Tongue (tissue), 3 donors: ENCODE measurements around the gene SAV1. TPM values are rescaled to one million over a fixed set of nuclear protein-coding genes. Genes with fewer than 3 reads are reported as not detected.

Source experiments
- DNase-seq: peaks from one replicate; pipeline ENCODE4 v3.0.0-alpha.2; 2015
- small RNA-seq: library from RNA; depleted of rRNA; stranded (forward); fragments of <200 nt; gene quantifications from one replicate; pipeline ENCODE3, GENCODE V24; 2014; ENCODE audit warnings: low replicate concordance
- total RNA-seq: library from RNA; depleted of rRNA; stranded (reverse); fragments of >200 nt; gene quantifications from one replicate; pipeline ENCODE4 v1.2.3, GENCODE V29; 2014

The SAV1 gene
- total RNA-seq, 1 donor from 2014 or later, result 36.6 TPM

- DNase-seq, result no peak
Observed at GRCh38 chr14:50607181-50607580, 60.9 kb downstream of the SAV1 start.

- no peak for DNase-seq
Observed at GRCh38 chr14:50606468-50606867, 61.6 kb downstream of the SAV1 start.

GRCh38 chr14:50605766-50606165 is 62.3 kb downstream of the SAV1 start:
- peak; percentile 49 for DNase-seq

- DNase-seq, result no peak
Observed at GRCh38 chr14:50603565-50603964, 64.5 kb downstream of the SAV1 start.

- DNase-seq, result no peak
Observed at GRCh38 chr14:50602035-50602434, 66.1 kb downstream of the SAV1 start.

- DNase-seq, result no peak
Observed at GRCh38 chr14:50601394-50601793, 66.7 kb downstream of the SAV1 start.

GRCh38 chr14:50600849-50601248 is 67.3 kb downstream of the SAV1 start:
- DNase-seq, result no peak

GRCh38 chr14:50599700-50600444 is 68.2 kb downstream of the SAV1 start:
- peak; percentile 65 for DNase-seq

- DNase-seq, result no peak
Observed at GRCh38 chr14:50598765-50599164, 69.3 kb downstream of the SAV1 start.

GRCh38 chr14:50594577-50595316 is 73.4 kb downstream of the SAV1 start:
- DNase-seq, result no peak

- no peak for DNase-seq
Observed at GRCh38 chr14:50590464-50590863, 77.6 kb downstream of the SAV1 start.

Small RNA genes within 50 kb of the gene (small RNA-seq; reads per million reads assigned to genes)
- gene RN7SL452P, result not detected

Other genes starting within 250 kb of the SAV1 start
- gene MAP4K5, start 135.7 kb downstream of the SAV1 start, total RNA-seq, result 128 TPM
- 7.2 TPM for gene ATL1, start 108.2 kb downstream of the SAV1 start, total RNA-seq
- gene NIN, start 162.9 kb upstream of the SAV1 start, total RNA-seq, result 51.8 TPM
- gene ABHD12B, start 203.7 kb upstream of the SAV1 start, total RNA-seq, result not detected